Neutrophil (primary cell): ENCODE measurements around the gene CMTM6.
A peak's percentile ranks its signal among the peaks of the same experiment; 100 is the strongest.

Source experiments
- H3K27ac ChIP-seq: fragments of 200-600 bp; sonication (generic); 2 replicates; pipeline ENCODE4 v1.5.1; 2016; ENCODE audit warnings: mild to moderate bottlenecking, moderate library complexity
- H3K27me3 ChIP-seq: fragments of 200-600 bp; sonication (generic); 2 replicates; pipeline ENCODE4 v1.6.0; 2016; ENCODE audit warnings: mild to moderate bottlenecking
- H3K36me3 ChIP-seq: fragments of 200-600 bp; sonication (generic); 2 replicates; pipeline ENCODE4 v1.5.1; 2017
- H3K4me1 ChIP-seq, 2 experiments: fragments of 200-600 bp in 1 of 2; sonication (generic) in 1 of 2; 1 replicate in 1 of 2; 2 replicates in 1 of 2; pipeline versions ENCODE4 v1.5.1 to v1.6.1; 2013 to 2016; ENCODE audit warnings: low read depth in 1 of 2, low read length in 1 of 2, mild to moderate bottlenecking in 1 of 2, moderate library complexity in 1 of 2; ENCODE audit not compliant: control insufficient read depth in 1 of 2, insufficient read depth in 1 of 2
- H3K4me3 ChIP-seq, 2 experiments: fragments of 200-600 bp in 1 of 2; sonication (generic) in 1 of 2; 1 replicate in 1 of 2; 2 replicates in 1 of 2; pipeline ENCODE4 v1.5.1; 2013 to 2016; ENCODE audit warnings: low read depth in 1 of 2, low read length in 1 of 2, mild to moderate bottlenecking in 1 of 2, moderate library complexity in 1 of 2
- H3K9me3 ChIP-seq: fragments of 200-600 bp; sonication (generic); 2 replicates; pipeline ENCODE4 v1.5.1; 2016
- TF ChIP-seq, protein P1 (sequence below): fragments of 200-600 bp; sonication (generic); IDR thresholded peaks from 2 replicates; pipeline ENCODE4 v1.5.1; 2016; ENCODE audit warnings: antibody characterized with exemption

CMTM6 gene

DNA sequence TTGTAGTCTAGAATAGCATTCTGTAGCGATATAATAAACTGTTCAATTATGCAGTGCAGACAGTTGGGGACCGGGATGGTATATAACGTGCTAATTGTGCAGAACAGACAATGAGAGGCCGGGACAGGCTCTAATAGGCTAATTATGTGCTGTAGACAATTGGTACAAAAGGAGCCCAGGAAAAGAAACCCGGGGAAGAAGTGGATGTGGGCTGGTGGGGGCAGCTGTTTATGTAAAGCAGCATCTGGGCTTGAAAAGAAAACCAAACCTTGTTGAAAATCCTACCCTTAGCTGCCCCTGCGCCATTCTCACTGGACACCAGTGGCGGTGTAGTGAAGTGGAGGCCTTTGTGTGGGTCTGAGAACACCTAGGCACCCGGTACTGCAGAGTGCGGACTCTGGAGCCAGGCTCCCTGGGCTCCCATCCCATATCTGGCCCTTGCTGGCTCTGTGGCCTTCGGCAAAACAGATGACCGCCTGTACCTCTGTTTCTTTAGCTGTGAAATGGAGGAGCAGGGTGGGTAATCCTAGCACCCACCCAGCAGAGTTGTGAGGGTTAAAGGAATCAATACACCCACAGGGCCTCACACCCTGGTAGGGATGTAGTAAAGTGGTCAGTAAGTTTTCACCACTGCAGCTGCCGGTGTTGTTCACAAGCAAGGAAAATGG is 51.5 kb downstream of the CMTM6 start:
- H3K27me3 ChIP-seq = no peaks in the 10 kb centered on the region
- H3K9me3 ChIP-seq = no peaks in the 10 kb centered on the region
- peaks cover 54% of the 10 kb centered on the region for H3K36me3 ChIP-seq
- H3K27ac ChIP-seq = no peak overlapping the region
- TF ChIP-seq, protein P1, sequence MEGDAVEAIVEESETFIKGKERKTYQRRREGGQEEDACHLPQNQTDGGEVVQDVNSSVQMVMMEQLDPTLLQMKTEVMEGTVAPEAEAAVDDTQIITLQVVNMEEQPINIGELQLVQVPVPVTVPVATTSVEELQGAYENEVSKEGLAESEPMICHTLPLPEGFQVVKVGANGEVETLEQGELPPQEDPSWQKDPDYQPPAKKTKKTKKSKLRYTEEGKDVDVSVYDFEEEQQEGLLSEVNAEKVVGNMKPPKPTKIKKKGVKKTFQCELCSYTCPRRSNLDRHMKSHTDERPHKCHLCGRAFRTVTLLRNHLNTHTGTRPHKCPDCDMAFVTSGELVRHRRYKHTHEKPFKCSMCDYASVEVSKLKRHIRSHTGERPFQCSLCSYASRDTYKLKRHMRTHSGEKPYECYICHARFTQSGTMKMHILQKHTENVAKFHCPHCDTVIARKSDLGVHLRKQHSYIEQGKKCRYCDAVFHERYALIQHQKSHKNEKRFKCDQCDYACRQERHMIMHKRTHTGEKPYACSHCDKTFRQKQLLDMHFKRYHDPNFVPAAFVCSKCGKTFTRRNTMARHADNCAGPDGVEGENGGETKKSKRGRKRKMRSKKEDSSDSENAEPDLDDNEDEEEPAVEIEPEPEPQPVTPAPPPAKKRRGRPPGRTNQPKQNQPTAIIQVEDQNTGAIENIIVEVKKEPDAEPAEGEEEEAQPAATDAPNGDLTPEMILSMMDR = no peak
- no peak overlapping the region for H3K4me3 ChIP-seq
- H3K4me1 ChIP-seq = peaks cover 23 to 30% of the 10 kb centered on the region in 2 experiments

DNA sequence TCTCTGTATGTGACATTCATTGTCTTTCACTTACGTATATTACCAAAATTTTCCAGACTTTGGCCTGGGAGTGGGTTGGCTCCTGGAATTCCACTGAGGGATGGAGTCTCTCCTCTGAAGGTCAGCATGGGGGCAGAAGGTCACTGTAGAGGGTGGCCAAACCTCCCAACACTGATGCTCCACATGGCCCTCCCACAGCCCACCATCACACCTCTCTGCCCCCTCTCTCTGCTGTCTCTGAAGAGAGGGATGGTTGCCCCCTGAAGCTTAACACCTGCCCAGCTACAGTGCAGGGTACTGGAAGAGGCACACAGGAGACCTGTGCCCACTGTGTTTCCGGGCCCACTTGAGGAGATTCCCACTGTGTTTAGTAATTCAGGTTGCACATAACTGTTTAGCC is 52.2 kb downstream of the CMTM6 start:
- Histone ChIP-seq H3K9me3 (no peaks in the 10 kb centered on the region), H3K27me3 (no peaks in the 10 kb centered on the region), H3K27ac (no peak overlapping the region), H3K36me3 (peaks cover 52% of the 10 kb centered on the region), H3K4me1 (peaks cover 22 to 23% of the 10 kb centered on the region in 2 experiments), H3K4me3 (no peak overlapping the region)
- TF ChIP-seq, protein P1 = no peak

DNA sequence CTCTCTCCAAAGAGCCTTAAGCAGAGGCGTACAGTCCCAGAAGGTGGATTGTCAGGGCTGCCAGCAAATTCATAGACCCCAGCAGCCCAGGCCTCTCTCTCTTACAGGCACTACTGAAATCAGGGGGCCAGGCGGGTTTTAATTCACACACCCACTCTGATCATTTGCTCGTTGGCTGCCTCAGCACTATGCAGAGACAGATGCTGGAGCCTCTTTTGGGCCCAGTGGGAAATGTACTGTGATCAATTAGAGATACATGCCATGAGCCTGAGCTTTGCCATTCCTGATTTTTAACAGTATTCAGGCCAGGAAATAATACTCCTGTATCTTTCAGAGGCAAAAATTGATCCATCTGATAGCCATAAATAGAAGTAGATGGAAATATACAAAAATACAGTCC is 53.0 kb downstream of the CMTM6 start:
- Histone ChIP-seq H3K27ac (peak overlapping the region; percentile 37), H3K36me3 (peaks cover 45% of the 10 kb centered on the region)

DNA sequence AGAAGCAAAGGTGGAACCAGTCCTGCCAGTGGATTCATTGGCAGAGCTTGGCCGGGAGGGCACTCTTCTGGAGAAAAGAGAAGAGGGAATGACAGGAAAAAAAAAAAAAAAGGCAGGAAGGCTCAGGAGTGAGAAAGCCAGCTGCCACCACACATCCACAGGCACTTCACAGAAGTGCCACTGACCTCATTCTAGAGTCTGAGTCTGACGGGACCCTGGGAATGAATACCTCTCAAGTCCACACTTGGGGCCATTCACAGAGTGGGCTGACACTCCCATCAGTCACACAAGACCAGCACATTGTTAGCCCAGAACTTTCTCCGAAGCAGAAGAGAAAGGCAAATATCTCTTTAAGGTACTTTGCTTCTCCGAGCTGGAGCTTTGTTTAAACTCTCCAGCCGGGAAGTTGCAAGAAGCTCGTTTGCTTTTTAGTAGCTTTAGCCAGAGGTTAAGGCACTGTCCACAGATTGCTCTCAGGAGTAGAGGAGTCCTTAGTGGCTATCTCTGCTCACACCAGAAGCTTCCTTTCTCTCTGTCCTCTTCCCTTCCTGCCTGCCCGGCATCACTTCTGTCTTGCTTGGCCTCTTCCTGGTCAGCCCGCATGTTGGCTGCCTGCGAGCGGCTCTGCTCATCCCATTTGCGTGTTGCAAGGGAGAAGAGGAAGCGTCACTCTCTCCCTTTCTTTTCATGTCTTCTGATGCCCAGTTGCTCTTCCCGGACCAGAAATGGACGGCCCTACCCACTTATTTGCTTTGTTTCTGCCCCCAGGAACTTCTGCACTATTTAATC is 53.8 kb downstream of the CMTM6 start:
- Histone ChIP-seq H3K4me3 (no peak overlapping the region), H3K4me1 (peaks cover 22 to 23% of the 10 kb centered on the region in 2 experiments), H3K9me3 (no peaks in the 10 kb centered on the region), H3K27ac (peak overlapping the region; percentile 37), H3K36me3 (peaks cover 37% of the 10 kb centered on the region), H3K27me3 (no peaks in the 10 kb centered on the region)
- TF ChIP-seq, protein P1 = no peak

More for the DNA sequence above, 53.0 kb downstream of the CMTM6 start:
- H3K27me3 ChIP-seq = no peaks in the 10 kb centered on the region
- H3K4me3 ChIP-seq = no peak overlapping the region
- no peaks in the 10 kb centered on the region for H3K9me3 ChIP-seq
- H3K4me1 ChIP-seq = peaks cover 22 to 23% of the 10 kb centered on the region in 2 experiments
- TF ChIP-seq, protein P1 = no peak

DNA sequence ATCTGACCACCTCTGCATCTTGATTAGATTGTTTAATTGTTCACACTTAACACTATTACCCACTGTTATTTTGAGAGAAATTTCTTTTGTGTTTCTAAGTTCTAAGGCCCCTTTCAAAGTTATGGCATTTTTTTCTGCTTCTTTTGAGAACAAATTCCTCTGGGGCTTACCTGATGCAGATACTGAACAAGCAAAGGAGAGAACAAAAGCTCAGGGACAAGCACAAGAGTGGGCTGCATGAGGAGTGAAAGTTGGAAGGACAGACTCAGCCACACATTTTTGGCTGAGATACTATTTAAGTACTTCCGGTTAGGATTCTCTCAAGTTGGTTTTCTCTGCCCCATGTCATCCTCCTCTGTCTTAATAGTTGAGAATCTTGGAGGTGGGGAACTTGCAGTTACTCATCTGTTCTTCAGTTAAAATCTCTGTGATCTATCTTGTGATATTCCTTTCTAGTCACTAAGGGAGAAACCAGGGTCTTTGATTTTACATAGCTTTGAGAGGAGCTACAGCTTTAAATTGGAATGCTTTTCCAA is 54.7 kb downstream of the CMTM6 start:
- no peaks in the 10 kb centered on the region for H3K27me3 ChIP-seq
- TF ChIP-seq, protein P1 = no peak
- H3K36me3 ChIP-seq = peaks cover 31% of the 10 kb centered on the region
- no peak overlapping the region for H3K27ac ChIP-seq
- no peak overlapping the region for H3K4me3 ChIP-seq
- H3K4me1 ChIP-seq = peaks cover 29 to 30% of the 10 kb centered on the region in 2 experiments
- H3K9me3 ChIP-seq = no peaks in the 10 kb centered on the region
